Stimulated activated CD4-positive, alpha-beta T cell treated with anti-CD3 and anti-CD28 coated beads, Interleukin-12 subunit alpha, Interleukin-12 subunit beta, amount 100 ng/mL, for 48 hours (primary cell): ENCODE measurements around the gene PRRT2.

Experiments
- DNase-seq, 3 donors: peaks; one replicate each; pipeline ENCODE4 v3.0.0-alpha.2; 2020; ENCODE audit warnings: low read depth in 2 of 3, low spot score in 1 of 3

The PRRT2 gene

GRCh38 chr16:29860218-29860617 lies 48.2 kb downstream of the PRRT2 start:
- DNase-seq: no peak

DNA sequence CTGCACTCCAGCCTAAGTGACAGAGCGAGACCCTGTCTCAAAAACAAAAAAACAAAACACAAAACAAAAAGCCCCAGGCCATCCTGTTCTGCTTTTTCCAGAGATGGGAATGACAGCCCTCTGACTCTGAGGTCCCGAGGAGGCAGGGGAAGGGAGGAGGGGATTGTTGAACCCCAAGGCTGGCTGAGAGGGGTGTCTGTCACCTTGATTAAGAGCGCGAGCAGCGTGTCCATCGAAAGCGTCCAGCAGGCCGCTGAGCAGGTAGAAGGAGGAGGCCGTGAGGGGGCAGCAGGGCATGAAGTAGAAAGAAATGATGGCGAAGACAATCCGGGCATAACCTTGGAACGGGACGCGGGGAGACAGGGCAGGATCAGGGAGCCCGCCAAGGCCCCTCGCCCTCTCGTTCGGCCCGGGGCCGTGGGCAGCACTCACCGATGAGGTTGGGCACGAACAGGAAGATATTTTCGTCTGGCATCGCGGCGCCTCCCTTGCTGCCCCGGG lies 50.4 kb downstream of the PRRT2 start:
- DNase-seq: no peak

GRCh38 chr16:29862884-29863668 lies 51.1 kb downstream of the PRRT2 start, which contains the start of gene CDIPT:
Gene CDIPT (minus strand): TSS chr16:29863226. CDS start chr16:29862857, 369 bp downstream.
- DNase-seq: peak; percentile 90 to 95 (median 90)

GRCh38 chr16:29863669-29863984 lies 51.6 kb downstream of the PRRT2 start:
- DNase-seq: no peak

- DNase-seq: no peak
Observed at GRCh38 chr16:29864205-29864604, 52.2 kb downstream of the PRRT2 start.
